SK-N-SH treated with all-trans-retinoic acid at 6 μM for 48 hours (cell line): ENCODE measurements around the gene INPP5E.

Experiments used
- ATAC-seq: fragments of 200-7000 bp; cut with Tn5 transposase; 3 replicates; pipeline ENCODE4 v1.9.1; 2020; ENCODE audit warnings: mild to moderate bottlenecking, moderate library complexity
- BACH2 ChIP-seq: fragments of 250-450 bp; sonication (Bioruptor Pico); IDR thresholded peaks from 2 replicates; pipeline ENCODE4 v1.9.0; 2021; ENCODE audit warnings: mild to moderate bottlenecking, borderline replicate concordance
- CSDC2 ChIP-seq: fragments of 250-450 bp; sonication (Bioruptor Pico); IDR thresholded peaks from 2 replicates; pipeline ENCODE4 v1.5.0; 2020; ENCODE audit warnings: mild to moderate bottlenecking, moderate library complexity
- ESRRG ChIP-seq: fragments of 250-450 bp; sonication (Bioruptor Pico); IDR thresholded peaks from 2 replicates; pipeline ENCODE4 v1.6.1; 2021; ENCODE audit warnings: mild to moderate bottlenecking
- GLIS3 ChIP-seq: fragments of 250-450 bp; sonication (Bioruptor Pico); IDR thresholded peaks from 2 replicates; pipeline ENCODE4 v1.5.0; 2020; ENCODE audit warnings: mild to moderate bottlenecking, moderate library complexity
- ISL1 ChIP-seq: fragments of 250-450 bp; sonication (Bioruptor Pico); IDR thresholded peaks from 2 replicates; pipeline ENCODE4 v2.1.2; 2022; ENCODE audit warnings: mild to moderate bottlenecking, moderate library complexity
- OSR1 ChIP-seq: fragments of 250-450 bp; sonication (Bioruptor Pico); IDR thresholded peaks from 2 replicates; pipeline ENCODE4 v1.8.0; 2022; ENCODE audit warnings: moderate library complexity, mild to moderate bottlenecking, inconsistent platforms
- PPARA ChIP-seq: fragments of 250-450 bp; sonication (Bioruptor Pico); IDR thresholded peaks from 2 replicates; pipeline ENCODE4 v1.5.0; 2020; ENCODE audit warnings: mild to moderate bottlenecking, borderline replicate concordance
- SNAI2 ChIP-seq: fragments of 250-450 bp; sonication (Bioruptor Pico); IDR thresholded peaks from 2 replicates; pipeline ENCODE4 v1.5.0; 2020; ENCODE audit warnings: mild to moderate bottlenecking, moderate library complexity
- TCF4 ChIP-seq: fragments of 250-450 bp; sonication (Bioruptor Pico); IDR thresholded peaks from 2 replicates; pipeline ENCODE4 v1.8.0; 2021; ENCODE audit warnings: mild to moderate bottlenecking, moderate library complexity, borderline replicate concordance
- TOX ChIP-seq: fragments of 250-450 bp; sonication (Bioruptor Pico); IDR thresholded peaks from 2 replicates; pipeline ENCODE4 v1.8.0; 2021; ENCODE audit warnings: mild to moderate bottlenecking, moderate library complexity, borderline replicate concordance
- ZC3H10 ChIP-seq: fragments of 250-450 bp; sonication (Bioruptor Pico); IDR thresholded peaks from 2 replicates; pipeline ENCODE4 v1.5.1; 2021; ENCODE audit warnings: mild to moderate bottlenecking, moderate library complexity
- ZFP3 ChIP-seq: fragments of 250-450 bp; sonication (Bioruptor Pico); IDR thresholded peaks from 2 replicates; pipeline ENCODE4 v1.5.0; 2020; ENCODE audit warnings: mild to moderate bottlenecking, moderate library complexity
- ZFP30 ChIP-seq: fragments of 450-650 bp; formaldehyde crosslinking; IDR thresholded peaks from 2 replicates; pipeline ENCODE4 v1.5.0; 2022; ENCODE audit warnings: mild to moderate bottlenecking, moderate library complexity
- ZNF70 ChIP-seq: fragments of 450-650 bp; formaldehyde crosslinking; IDR thresholded peaks from 2 replicates; pipeline ENCODE4 v1.5.0; 2020; ENCODE audit warnings: mild to moderate bottlenecking, moderate library complexity
- ZNF8 ChIP-seq: fragments of 450-650 bp; formaldehyde crosslinking; IDR thresholded peaks from 2 replicates; pipeline ENCODE4 v1.5.0; 2020; ENCODE audit warnings: mild to moderate bottlenecking, moderate library complexity
- TF ChIP-seq, protein P1 (sequence below): fragments of 250-450 bp; sonication (Bioruptor Pico); IDR thresholded peaks from 2 replicates; pipeline ENCODE4 v1.8.0; 2020; ENCODE audit warnings: mild to moderate bottlenecking, moderate library complexity, borderline replicate concordance
- TF ChIP-seq, protein P2 (sequence below): fragments of 250-450 bp; sonication (Bioruptor Pico); IDR thresholded peaks from 2 replicates; pipeline ENCODE4 v1.5.1; 2020; ENCODE audit warnings: low read depth, mild to moderate bottlenecking, moderate library complexity
- TF ChIP-seq, protein P3 (sequence below): fragments of 250-450 bp; sonication (Bioruptor Pico); IDR thresholded peaks from 2 replicates; pipeline ENCODE4 v1.8.0; 2021; ENCODE audit warnings: low read depth, mild to moderate bottlenecking, moderate library complexity, borderline replicate concordance

The INPP5E gene

DNA sequence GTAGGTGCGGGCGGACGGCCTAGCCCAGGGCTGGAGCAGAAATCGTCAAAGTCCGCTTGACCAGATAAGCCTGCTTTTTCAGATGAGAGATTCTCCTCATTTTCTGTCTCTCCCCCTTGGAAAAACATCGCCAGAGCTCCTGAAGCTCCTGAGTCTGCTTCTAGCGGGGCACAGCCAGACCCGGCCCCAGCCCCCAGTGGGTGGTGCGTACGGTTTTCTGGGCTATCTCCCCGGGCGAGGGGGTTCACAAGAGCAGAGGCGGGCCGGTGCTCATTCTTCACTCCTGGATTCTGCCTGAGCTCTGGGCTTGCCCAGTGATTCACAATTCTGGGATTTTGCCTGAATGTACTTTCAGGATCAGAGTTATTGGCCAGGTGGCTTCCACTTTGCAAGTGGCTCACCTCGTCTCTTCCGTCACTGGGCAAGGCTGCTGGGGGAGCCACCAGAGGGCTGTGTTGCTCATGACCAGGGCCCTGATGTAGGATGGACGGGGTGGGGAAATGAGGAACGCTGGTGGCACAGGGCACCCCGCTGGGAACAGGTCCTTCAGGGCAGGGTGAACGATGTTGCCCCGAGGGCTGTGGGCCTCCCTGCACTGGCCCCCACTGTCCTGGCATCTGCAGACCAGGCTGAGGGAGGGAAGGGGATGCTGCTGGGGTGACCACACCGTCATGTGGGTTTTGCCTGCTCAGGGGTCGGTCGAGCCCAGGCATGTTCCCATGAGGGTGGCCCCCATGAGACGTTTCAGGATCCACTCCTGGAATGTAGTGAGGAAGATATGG is 36.9 kb upstream of the INPP5E start:
- TF ChIP-seq ZFP30: no peak
- TF ChIP-seq, protein P1, sequence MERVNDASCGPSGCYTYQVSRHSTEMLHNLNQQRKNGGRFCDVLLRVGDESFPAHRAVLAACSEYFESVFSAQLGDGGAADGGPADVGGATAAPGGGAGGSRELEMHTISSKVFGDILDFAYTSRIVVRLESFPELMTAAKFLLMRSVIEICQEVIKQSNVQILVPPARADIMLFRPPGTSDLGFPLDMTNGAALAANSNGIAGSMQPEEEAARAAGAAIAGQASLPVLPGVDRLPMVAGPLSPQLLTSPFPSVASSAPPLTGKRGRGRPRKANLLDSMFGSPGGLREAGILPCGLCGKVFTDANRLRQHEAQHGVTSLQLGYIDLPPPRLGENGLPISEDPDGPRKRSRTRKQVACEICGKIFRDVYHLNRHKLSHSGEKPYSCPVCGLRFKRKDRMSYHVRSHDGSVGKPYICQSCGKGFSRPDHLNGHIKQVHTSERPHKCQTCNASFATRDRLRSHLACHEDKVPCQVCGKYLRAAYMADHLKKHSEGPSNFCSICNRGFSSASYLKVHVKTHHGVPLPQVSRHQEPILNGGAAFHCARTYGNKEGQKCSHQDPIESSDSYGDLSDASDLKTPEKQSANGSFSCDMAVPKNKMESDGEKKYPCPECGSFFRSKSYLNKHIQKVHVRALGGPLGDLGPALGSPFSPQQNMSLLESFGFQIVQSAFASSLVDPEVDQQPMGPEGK (CRISPR knock-in tag): no peak
- no peak for TF ChIP-seq ISL1 (CRISPR knock-in tag)
- no peak for ATAC-seq

DNA sequence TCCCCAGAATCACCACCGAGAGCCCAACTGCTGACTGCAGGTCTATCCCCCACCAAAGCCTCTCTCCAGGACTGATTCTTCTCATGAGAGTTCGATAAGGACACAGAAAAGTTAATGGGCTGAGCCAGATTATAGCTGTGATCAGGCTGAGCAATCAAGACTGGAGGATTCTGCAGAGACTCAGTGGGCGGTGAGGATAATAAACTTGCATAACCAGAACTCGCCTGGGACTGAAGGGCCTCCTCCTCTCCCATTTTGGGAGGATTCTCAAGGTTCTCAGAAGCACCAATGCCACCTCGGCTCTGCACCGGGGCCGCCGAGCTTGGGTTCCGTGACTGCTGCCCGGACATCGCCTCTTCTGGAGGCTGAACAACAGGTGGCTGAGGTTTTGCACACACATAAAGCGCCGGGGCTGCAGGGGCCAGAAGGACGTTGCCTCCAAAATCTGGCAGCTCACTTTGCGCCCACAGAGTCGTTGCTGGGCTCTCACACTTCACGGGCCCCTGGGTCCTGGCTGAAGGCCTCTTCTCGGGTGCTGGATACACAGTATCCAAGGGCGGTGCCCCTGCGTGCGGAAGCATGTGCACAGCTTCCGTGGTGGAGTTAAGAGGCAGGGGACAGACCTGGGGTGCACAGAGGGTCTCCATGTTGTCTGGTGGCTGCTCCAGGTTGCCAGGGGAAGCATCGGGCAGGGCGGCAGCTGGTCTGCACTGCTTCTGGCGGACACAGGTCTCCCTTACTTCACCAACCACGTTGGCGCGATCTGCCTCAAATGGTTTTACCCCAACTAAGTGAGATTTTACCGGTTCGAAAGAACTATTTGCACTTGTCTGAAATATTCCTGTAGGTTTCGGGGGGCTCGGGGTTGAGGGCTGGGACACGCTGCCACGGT is 35.6 kb upstream of the INPP5E start:
- TF ChIP-seq SNAI2 (CRISPR knock-in tag): no peak
- TF ChIP-seq ZNF70 (CRISPR knock-in tag): no peak
- TF ChIP-seq OSR1 (CRISPR knock-in tag): no peak
- TF ChIP-seq, protein P2, sequence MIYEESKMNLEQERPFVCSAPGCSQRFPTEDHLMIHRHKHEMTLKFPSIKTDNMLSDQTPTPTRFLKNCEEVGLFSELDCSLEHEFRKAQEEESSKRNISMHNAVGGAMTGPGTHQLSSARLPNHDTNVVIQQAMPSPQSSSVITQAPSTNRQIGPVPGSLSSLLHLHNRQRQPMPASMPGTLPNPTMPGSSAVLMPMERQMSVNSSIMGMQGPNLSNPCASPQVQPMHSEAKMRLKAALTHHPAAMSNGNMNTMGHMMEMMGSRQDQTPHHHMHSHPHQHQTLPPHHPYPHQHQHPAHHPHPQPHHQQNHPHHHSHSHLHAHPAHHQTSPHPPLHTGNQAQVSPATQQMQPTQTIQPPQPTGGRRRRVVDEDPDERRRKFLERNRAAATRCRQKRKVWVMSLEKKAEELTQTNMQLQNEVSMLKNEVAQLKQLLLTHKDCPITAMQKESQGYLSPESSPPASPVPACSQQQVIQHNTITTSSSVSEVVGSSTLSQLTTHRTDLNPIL: no peak
- TF ChIP-seq ZFP30: no peak
- no peak for TF ChIP-seq TOX (CRISPR knock-in tag)
- TF ChIP-seq GLIS3: no peak
- TF ChIP-seq PPARA (CRISPR knock-in tag): no peak
- no peak for TF ChIP-seq CSDC2 (CRISPR knock-in tag)
- ATAC-seq: no peak

DNA sequence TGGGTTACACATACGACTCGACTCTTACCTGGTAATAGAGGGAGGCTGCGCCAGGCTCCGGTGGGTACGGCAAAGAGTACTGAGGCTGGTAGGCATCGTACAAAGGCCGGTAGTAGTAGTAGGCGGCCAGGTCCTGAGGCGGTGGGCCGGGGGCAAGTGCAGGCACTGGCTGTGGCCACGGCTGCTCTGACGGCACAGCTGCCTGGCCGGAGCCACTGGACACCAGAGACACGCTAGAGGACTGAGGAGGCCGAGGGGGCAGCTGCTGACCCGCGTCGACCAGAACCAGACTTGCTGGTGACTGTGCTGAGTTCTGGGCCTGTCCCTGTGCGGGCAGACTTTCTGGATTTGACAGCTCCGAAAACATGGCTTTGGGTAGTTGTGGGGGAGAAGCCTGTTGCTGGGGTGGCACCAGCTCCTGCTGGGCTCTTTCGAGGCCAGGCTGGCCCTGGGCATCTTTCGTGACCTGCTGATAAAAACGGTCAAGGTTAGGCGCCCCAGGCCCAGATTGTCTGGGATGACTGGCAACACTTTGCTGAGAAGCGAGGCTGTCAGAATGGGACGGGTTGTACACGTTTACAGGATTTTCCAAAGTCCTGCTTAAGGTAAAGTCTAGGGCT is 34.5 kb upstream of the INPP5E start:
- no peak for ATAC-seq

DNA sequence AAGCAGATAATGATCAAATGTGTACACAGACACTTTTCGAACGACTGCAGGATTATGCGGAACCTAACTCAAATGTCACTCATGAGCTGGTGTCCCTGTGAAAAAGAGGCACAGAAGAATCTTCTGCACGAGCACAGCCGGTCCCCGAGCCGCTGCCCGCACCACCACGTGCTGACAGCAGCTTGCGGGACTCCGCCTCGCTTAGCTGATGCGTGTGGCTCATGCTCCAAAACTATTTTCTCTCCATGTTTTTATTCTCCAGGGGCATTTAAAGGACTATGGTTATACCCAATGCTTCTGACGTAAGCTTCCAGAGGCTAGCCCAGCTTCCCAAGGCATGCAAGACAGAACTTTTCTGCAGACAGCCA is 33.7 kb upstream of the INPP5E start:
- TF ChIP-seq ZC3H10 (CRISPR knock-in tag) (no peak), ZFP30 (no peak), TOX (CRISPR knock-in tag) (no peak), ZNF70 (CRISPR knock-in tag) (no peak), OSR1 (CRISPR knock-in tag) (no peak), TCF4 (CRISPR knock-in tag) (no peak), PPARA (CRISPR knock-in tag) (no peak)
- TF ChIP-seq, protein P1 (CRISPR knock-in tag): no peak
- ATAC-seq: no peak

More for the DNA sequence above, 34.5 kb upstream of the INPP5E start:
- TF ChIP-seq ISL1 (CRISPR knock-in tag): no peak

DNA sequence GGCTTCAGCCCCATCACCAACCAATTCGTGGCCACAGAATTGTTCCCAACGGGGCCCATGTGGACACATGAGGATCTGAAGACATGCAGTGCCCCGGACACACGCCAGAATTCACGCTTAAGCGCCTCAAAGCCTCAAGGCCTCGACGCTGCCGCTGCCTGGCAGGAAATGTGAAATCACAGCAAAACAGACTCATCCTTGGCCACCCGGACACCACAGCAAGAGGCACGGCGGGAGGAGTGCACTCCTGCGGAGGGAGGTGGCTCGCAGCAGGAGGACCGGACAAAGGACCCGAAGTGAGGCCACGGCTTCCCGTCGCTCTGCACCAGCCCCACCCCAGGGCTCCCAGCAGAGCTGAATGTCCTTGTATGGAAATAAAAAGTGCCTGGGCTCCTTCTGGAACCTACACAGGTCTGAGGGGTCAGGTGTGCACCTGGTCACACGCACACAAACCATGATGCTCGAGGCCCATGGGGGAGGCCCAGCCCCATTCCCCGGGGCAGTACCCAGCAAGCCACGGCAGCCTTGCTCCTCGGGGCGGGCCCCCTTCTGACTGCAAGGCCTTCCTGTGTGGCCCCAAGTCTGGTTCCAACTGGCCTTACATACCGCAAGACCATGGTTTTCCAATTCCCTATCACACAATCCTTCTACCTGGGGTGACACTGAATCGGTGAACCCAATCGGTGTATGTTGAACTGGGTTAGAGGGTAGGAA is 33.2 kb upstream of the INPP5E start:
- no peak for ATAC-seq
- TF ChIP-seq ZNF8 (CRISPR knock-in tag) (no peak), BACH2 (CRISPR knock-in tag) (no peak), OSR1 (CRISPR knock-in tag) (no peak), GLIS3 (no peak), ZC3H10 (CRISPR knock-in tag) (no peak), PPARA (CRISPR knock-in tag) (no peak), ESRRG (no peak), ZFP30 (no peak), ZFP3 (CRISPR knock-in tag) (no peak)
- TF ChIP-seq, protein P2: no peak
- TF ChIP-seq, protein P3, sequence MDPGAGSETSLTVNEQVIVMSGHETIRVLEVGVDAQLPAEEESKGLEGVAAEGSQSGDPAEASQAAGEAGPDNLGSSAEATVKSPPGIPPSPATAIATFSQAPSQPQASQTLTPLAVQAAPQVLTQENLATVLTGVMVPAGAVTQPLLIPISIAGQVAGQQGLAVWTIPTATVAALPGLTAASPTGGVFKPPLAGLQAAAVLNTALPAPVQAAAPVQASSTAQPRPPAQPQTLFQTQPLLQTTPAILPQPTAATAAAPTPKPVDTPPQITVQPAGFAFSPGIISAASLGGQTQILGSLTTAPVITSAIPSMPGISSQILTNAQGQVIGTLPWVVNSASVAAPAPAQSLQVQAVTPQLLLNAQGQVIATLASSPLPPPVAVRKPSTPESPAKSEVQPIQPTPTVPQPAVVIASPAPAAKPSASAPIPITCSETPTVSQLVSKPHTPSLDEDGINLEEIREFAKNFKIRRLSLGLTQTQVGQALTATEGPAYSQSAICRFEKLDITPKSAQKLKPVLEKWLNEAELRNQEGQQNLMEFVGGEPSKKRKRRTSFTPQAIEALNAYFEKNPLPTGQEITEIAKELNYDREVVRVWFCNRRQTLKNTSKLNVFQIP: no peak
- TF ChIP-seq, protein P1 (CRISPR knock-in tag): no peak
